WTC11 (cell line): ENCODE measurements around the gene PTPRN2.

Source experiments
- CREB1 ChIP-seq: sonication (generic); formaldehyde crosslinking; IDR thresholded peaks from 2 replicates; pipeline ENCODE4 v1.8.0; 2023; ENCODE audit warnings: mild to moderate bottlenecking, missing genetic modification reagents
- FOXJ3 ChIP-seq: sonication (generic); formaldehyde crosslinking; IDR thresholded peaks from 2 replicates; pipeline ENCODE4 v1.9.0; 2021; ENCODE audit warnings: missing genetic modification reagents, mild to moderate bottlenecking, borderline replicate concordance
- IRF2 ChIP-seq: sonication (generic); formaldehyde crosslinking; IDR thresholded peaks from 2 replicates; pipeline ENCODE4 v1.8.0; 2022; ENCODE audit warnings: low read depth, missing genetic modification reagents, borderline replicate concordance
- RELA ChIP-seq: sonication (generic); formaldehyde crosslinking; IDR thresholded peaks from 2 replicates; pipeline ENCODE4 v1.8.1; 2022; ENCODE audit warnings: missing genetic modification reagents, mild to moderate bottlenecking, borderline replicate concordance
- SMAD4 ChIP-seq: sonication (generic); formaldehyde crosslinking; IDR thresholded peaks from 2 replicates; pipeline ENCODE4 v1.8.0; 2022; ENCODE audit warnings: mild to moderate bottlenecking, missing genetic modification reagents
- TP53 ChIP-seq: sonication (generic); formaldehyde crosslinking; IDR thresholded peaks from 2 replicates; pipeline ENCODE4 v1.8.1; 2023; ENCODE audit warnings: mild to moderate bottlenecking, missing genetic modification reagents
- TF ChIP-seq, protein P1 (sequence below): sonication (generic); formaldehyde crosslinking; IDR thresholded peaks from 2 replicates; pipeline ENCODE4 v1.8.0; 2022; ENCODE audit warnings: mild to moderate bottlenecking, missing genetic modification reagents
- TF ChIP-seq, protein P2 (sequence below): sonication (generic); formaldehyde crosslinking; IDR thresholded peaks from 2 replicates; pipeline ENCODE4 v1.8.0; 2022; ENCODE audit warnings: mild to moderate bottlenecking, missing genetic modification reagents
- TF ChIP-seq, protein P3 (sequence below): sonication (generic); formaldehyde crosslinking; IDR thresholded peaks from 2 replicates; pipeline ENCODE4 v1.8.1; 2023; ENCODE audit warnings: mild to moderate bottlenecking, missing genetic modification reagents
- TF ChIP-seq, protein P4 (sequence below): fragments of 200-600 bp; IDR thresholded peaks from 2 replicates; pipeline ENCODE4 v1.8.0; 2022; ENCODE audit warnings: antibody characterized with exemption
- TF ChIP-seq, protein P5 (sequence below): sonication (generic); formaldehyde crosslinking; IDR thresholded peaks from 2 replicates; pipeline ENCODE4 v1.8.1; 2022; ENCODE audit warnings: low read depth, missing genetic modification reagents, borderline replicate concordance
- TF ChIP-seq, protein P6 (sequence below): sonication (generic); formaldehyde crosslinking; IDR thresholded peaks from 2 replicates; pipeline ENCODE4 v1.8.0; 2023; ENCODE audit warnings: missing genetic modification reagents

DNA sequence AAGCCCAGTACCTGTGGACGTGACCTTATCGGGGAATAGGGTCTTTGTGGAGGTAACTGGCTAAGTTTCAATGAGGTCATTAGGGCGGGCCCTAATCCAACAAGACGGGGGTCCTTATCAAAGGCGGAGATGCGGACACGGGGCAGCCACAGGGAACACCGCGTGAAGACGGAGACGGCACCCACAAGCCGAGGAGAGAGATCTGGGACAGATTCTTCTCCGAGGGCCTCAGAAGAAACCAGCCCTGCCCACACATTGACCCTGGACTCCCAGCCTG is 733.9 kb downstream of the PTPRN2 start:
- TF ChIP-seq, protein P1, sequence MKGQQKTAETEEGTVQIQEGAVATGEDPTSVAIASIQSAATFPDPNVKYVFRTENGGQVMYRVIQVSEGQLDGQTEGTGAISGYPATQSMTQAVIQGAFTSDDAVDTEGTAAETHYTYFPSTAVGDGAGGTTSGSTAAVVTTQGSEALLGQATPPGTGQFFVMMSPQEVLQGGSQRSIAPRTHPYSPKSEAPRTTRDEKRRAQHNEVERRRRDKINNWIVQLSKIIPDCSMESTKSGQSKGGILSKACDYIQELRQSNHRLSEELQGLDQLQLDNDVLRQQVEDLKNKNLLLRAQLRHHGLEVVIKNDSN, result no peak
- no peak for TF ChIP-seq TP53 (CRISPR knock-in tag)
- TF ChIP-seq, protein P2, sequence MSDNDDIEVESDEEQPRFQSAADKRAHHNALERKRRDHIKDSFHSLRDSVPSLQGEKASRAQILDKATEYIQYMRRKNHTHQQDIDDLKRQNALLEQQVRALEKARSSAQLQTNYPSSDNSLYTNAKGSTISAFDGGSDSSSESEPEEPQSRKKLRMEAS (CRISPR knock-in tag), result no peak
- TF ChIP-seq, protein P3, sequence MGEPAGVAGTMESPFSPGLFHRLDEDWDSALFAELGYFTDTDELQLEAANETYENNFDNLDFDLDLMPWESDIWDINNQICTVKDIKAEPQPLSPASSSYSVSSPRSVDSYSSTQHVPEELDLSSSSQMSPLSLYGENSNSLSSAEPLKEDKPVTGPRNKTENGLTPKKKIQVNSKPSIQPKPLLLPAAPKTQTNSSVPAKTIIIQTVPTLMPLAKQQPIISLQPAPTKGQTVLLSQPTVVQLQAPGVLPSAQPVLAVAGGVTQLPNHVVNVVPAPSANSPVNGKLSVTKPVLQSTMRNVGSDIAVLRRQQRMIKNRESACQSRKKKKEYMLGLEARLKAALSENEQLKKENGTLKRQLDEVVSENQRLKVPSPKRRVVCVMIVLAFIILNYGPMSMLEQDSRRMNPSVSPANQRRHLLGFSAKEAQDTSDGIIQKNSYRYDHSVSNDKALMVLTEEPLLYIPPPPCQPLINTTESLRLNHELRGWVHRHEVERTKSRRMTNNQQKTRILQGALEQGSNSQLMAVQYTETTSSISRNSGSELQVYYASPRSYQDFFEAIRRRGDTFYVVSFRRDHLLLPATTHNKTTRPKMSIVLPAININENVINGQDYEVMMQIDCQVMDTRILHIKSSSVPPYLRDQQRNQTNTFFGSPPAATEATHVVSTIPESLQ (CRISPR knock-in tag), result no peak
- TF ChIP-seq SMAD4 (CRISPR knock-in tag), result no peak
- no peak for TF ChIP-seq RELA (CRISPR knock-in tag)
- no peak for TF ChIP-seq CREB1 (CRISPR knock-in tag)
- TF ChIP-seq, protein P4, sequence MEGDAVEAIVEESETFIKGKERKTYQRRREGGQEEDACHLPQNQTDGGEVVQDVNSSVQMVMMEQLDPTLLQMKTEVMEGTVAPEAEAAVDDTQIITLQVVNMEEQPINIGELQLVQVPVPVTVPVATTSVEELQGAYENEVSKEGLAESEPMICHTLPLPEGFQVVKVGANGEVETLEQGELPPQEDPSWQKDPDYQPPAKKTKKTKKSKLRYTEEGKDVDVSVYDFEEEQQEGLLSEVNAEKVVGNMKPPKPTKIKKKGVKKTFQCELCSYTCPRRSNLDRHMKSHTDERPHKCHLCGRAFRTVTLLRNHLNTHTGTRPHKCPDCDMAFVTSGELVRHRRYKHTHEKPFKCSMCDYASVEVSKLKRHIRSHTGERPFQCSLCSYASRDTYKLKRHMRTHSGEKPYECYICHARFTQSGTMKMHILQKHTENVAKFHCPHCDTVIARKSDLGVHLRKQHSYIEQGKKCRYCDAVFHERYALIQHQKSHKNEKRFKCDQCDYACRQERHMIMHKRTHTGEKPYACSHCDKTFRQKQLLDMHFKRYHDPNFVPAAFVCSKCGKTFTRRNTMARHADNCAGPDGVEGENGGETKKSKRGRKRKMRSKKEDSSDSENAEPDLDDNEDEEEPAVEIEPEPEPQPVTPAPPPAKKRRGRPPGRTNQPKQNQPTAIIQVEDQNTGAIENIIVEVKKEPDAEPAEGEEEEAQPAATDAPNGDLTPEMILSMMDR, result no peak
- TF ChIP-seq, protein P5, sequence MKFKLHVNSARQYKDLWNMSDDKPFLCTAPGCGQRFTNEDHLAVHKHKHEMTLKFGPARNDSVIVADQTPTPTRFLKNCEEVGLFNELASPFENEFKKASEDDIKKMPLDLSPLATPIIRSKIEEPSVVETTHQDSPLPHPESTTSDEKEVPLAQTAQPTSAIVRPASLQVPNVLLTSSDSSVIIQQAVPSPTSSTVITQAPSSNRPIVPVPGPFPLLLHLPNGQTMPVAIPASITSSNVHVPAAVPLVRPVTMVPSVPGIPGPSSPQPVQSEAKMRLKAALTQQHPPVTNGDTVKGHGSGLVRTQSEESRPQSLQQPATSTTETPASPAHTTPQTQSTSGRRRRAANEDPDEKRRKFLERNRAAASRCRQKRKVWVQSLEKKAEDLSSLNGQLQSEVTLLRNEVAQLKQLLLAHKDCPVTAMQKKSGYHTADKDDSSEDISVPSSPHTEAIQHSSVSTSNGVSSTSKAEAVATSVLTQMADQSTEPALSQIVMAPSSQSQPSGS (CRISPR knock-in tag), result no peak
- TF ChIP-seq FOXJ3 (CRISPR knock-in tag), result no peak
- TF ChIP-seq, protein P6, sequence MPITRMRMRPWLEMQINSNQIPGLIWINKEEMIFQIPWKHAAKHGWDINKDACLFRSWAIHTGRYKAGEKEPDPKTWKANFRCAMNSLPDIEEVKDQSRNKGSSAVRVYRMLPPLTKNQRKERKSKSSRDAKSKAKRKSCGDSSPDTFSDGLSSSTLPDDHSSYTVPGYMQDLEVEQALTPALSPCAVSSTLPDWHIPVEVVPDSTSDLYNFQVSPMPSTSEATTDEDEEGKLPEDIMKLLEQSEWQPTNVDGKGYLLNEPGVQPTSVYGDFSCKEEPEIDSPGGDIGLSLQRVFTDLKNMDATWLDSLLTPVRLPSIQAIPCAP, result no peak
- no peak for TF ChIP-seq IRF2 (CRISPR knock-in tag)
